ENCODE data around the gene PSMD5.

PSMD5 gene

GRCh38 chr9:120801441-120801840 is 41.3 kb downstream of the PSMD5 start:
- no peak for DNase-seq

- DNase-seq = peak; percentile 68 to 93 (median 76)
Measured at GRCh38 chr9:120792898-120793765, 49.6 kb downstream of the PSMD5 start, which contains the start of gene FBXW2. Gene FBXW2 (minus strand): TSS chr9:120793416. CDS start chr9:120788258, 5,158 bp downstream.

- no peak for DNase-seq
Measured at GRCh38 chr9:120791161-120791560, 51.6 kb downstream of the PSMD5 start.

- DNase-seq = no peak
Measured at GRCh38 chr9:120787933-120788332, 54.8 kb downstream of the PSMD5 start.

GRCh38 chr9:120783602-120784047 is 59.1 kb downstream of the PSMD5 start:
- DNase-seq = no peak

GRCh38 chr9:120781236-120781635 is 61.5 kb downstream of the PSMD5 start:
- DNase-seq = no peak

GRCh38 chr9:120780367-120780766 is 62.4 kb downstream of the PSMD5 start:
- DNase-seq = no peak

- no peak for DNase-seq
Measured at GRCh38 chr9:120779227-120779626, 63.5 kb downstream of the PSMD5 start.

GRCh38 chr9:120778758-120779157 is 64.0 kb downstream of the PSMD5 start:
- DNase-seq = no peak

- no peak for DNase-seq
Measured at GRCh38 chr9:120777229-120777628, 65.5 kb downstream of the PSMD5 start.

- no peak for DNase-seq
Measured at GRCh38 chr9:120776788-120777187, 65.9 kb downstream of the PSMD5 start.

- no peak for DNase-seq
Measured at GRCh38 chr9:120775859-120776258, 66.9 kb downstream of the PSMD5 start.

GRCh38 chr9:120774719-120775118 is 68.0 kb downstream of the PSMD5 start:
- DNase-seq = no peak

GRCh38 chr9:120773256-120773655 is 69.5 kb downstream of the PSMD5 start:
- DNase-seq = no peak

GRCh38 chr9:120770931-120771330 is 71.8 kb downstream of the PSMD5 start:
- DNase-seq = peak in 1 of 5 donors; percentile 24

GRCh38 chr9:120768886-120769285 is 73.8 kb downstream of the PSMD5 start:
- DNase-seq = peak in 1 of 5 donors; percentile 69

- no peak for DNase-seq
Measured at GRCh38 chr9:120768247-120768646, 74.5 kb downstream of the PSMD5 start.

GRCh38 chr9:120767451-120767850 is 75.3 kb downstream of the PSMD5 start:
- no peak for DNase-seq
